Trophoblast cell (in vitro differentiated cells and primary cell): Measurements from ENCODE around the gene PGM1.

Experiments
- DNase-seq, 2 donors: peaks; one replicate each; pipeline ENCODE4 v3.0.0-alpha.2; 2016
- H2AFZ ChIP-seq: 2 replicates; pipeline ENCODE4 v1.6.1; 2013; ENCODE audit warnings: low read length, moderate library complexity, mild to moderate bottlenecking; ENCODE audit not compliant: insufficient read depth, poor library complexity
- H2AK5ac ChIP-seq: 2 replicates; pipeline ENCODE4 v1.6.1; 2013; ENCODE audit warnings: mild to moderate bottlenecking, low read length
- H2BK120ac ChIP-seq: 2 replicates; pipeline ENCODE4 v1.6.1; 2013; ENCODE audit warnings: low read length, mild to moderate bottlenecking, moderate library complexity; ENCODE audit not compliant: insufficient read depth, poor library complexity
- H2BK12ac ChIP-seq: 2 replicates; pipeline ENCODE4 v1.6.1; 2013; ENCODE audit warnings: mild to moderate bottlenecking, low read length, moderate library complexity
- H2BK5ac ChIP-seq: 2 replicates; pipeline ENCODE4 v1.6.1; 2013; ENCODE audit warnings: low read length, low read depth, moderate library complexity, mild to moderate bottlenecking; ENCODE audit not compliant: poor library complexity
- H3K14ac ChIP-seq: 2 replicates; pipeline ENCODE4 v1.6.1; 2013; ENCODE audit warnings: mild to moderate bottlenecking, low read length
- H3K18ac ChIP-seq: 2 replicates; pipeline ENCODE4 v1.6.1; 2013; ENCODE audit warnings: mild to moderate bottlenecking, low read length
- H3K23ac ChIP-seq: 2 replicates; pipeline ENCODE4 v1.6.1; 2013; ENCODE audit warnings: low read length
- H3K27ac ChIP-seq: 2 replicates; pipeline ENCODE4 v1.5.1; 2013; ENCODE audit warnings: low read depth, mild to moderate bottlenecking, inconsistent platforms, low read length, moderate library complexity
- H3K27me3 ChIP-seq: 2 replicates; pipeline ENCODE4 v1.6.1; 2013; ENCODE audit warnings: inconsistent platforms, mild to moderate bottlenecking, low read length, moderate library complexity; ENCODE audit not compliant: insufficient read depth
- H3K36me3 ChIP-seq, 2 experiments: 1 replicate in 1 of 2; 2 replicates in 1 of 2; pipeline ENCODE4 v1.6.1; 2013; ENCODE audit warnings: low read length in 2 of 2, mild to moderate bottlenecking in 2 of 2, moderate library complexity in 1 of 2; ENCODE audit not compliant: insufficient read depth in 2 of 2, control insufficient read depth in 1 of 2
- H3K4ac ChIP-seq: 2 replicates; pipeline ENCODE4 v1.6.1; 2013; ENCODE audit warnings: low read depth, mild to moderate bottlenecking, low read length, moderate library complexity
- H3K4me1 ChIP-seq, 2 experiments: 1 replicate in 1 of 2; 2 replicates in 1 of 2; pipeline ENCODE4 v1.6.1; 2013; ENCODE audit warnings: low read length in 2 of 2, mild to moderate bottlenecking in 2 of 2, moderate library complexity in 1 of 2; ENCODE audit not compliant: insufficient read depth in 2 of 2, control insufficient read depth in 1 of 2
- H3K4me2 ChIP-seq: 2 replicates; pipeline ENCODE4 v1.6.1; 2013; ENCODE audit warnings: inconsistent platforms, mild to moderate bottlenecking, low read length, moderate library complexity
- H3K4me3 ChIP-seq: 2 replicates; pipeline ENCODE4 v1.5.1; 2013; ENCODE audit warnings: mild to moderate bottlenecking, low read depth, low read length, inconsistent platforms
- H3K79me1 ChIP-seq: one replicate; pipeline ENCODE4 v1.6.1; 2013; ENCODE audit warnings: low read length
- H3K79me2 ChIP-seq: 2 replicates; pipeline ENCODE4 v1.6.1; 2013; ENCODE audit warnings: low read length, mild to moderate bottlenecking; ENCODE audit not compliant: control insufficient read depth, insufficient read depth, poor library complexity
- H3K9ac ChIP-seq: 2 replicates; pipeline ENCODE4 v1.6.1; 2013; ENCODE audit warnings: mild to moderate bottlenecking, low read length
- H3K9me3 ChIP-seq: 2 replicates; pipeline ENCODE4 v1.6.1; 2013; ENCODE audit warnings: low read depth, mild to moderate bottlenecking, control low read depth, inconsistent platforms, low read length; ENCODE audit not compliant: insufficient read depth
- H4K12ac ChIP-seq: 2 replicates; pipeline ENCODE4 v1.6.1; 2013; ENCODE audit warnings: low read depth, mild to moderate bottlenecking, low read length, moderate library complexity
- H4K8ac ChIP-seq: 2 replicates; pipeline ENCODE4 v1.6.1; 2013; ENCODE audit warnings: low read depth, mild to moderate bottlenecking, low read length, moderate library complexity
- H4K91ac ChIP-seq: one replicate; pipeline ENCODE4 v1.6.1; 2013; ENCODE audit warnings: low read depth, mild to moderate bottlenecking, low read length, moderate library complexity
- WGBS: extraction: QIAGEN DNeasy Blood & Tissue Kit; methylation state at CpG from one replicate; pipeline ENCODE4 v1.1.7; 2013; ENCODE audit warnings: missing lambda C conversion rate; ENCODE audit not compliant: insufficient read length, insufficient coverage; ENCODE audit errors: extremely low coverage; 5-methylcytosine and 5-hydroxymethylcytosine counted together

The PGM1 gene

DNA sequence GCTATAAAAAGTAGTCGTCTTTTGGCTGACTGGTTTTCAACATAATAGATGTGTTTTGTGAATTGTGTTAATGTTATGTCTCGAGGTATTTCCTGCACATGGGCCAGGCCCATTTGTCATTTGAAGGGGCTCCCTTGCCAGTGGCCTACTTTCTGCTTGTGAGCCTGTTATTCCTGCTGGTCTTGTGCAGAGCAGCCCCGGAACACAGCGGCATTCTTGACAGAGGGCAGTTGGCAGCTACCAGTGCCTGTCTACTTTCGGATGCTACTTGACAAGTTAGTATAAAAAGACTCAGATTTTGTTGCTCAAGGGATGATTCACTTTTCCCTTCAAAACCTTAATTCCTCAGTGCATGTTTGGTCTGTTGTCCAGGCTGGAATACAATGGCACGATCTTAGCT, 28.5 kb downstream of the PGM1 start:
- no peak overlapping the region for H3K14ac ChIP-seq
- H3K79me2 ChIP-seq = no peaks in the 10 kb centered on the region
- WGBS = no CpG with 5 or more reads among the region's 6 CpGs
- no peak overlapping the region for H2BK120ac ChIP-seq
- H3K23ac ChIP-seq = no peak overlapping the region
- no peak overlapping the region for H3K18ac ChIP-seq
- H2BK5ac ChIP-seq = no peak overlapping the region
- H3K9ac ChIP-seq = no peak overlapping the region
- no peak overlapping the region for H3K4ac ChIP-seq
- no peaks in the 10 kb centered on the region for H3K27me3 ChIP-seq
- no peaks in the 10 kb centered on the region for H3K79me1 ChIP-seq
- no peak overlapping the region for H4K8ac ChIP-seq
- H4K12ac ChIP-seq = no peak overlapping the region
- H3K4me3 ChIP-seq = no peak overlapping the region
- H2AFZ ChIP-seq = no peak overlapping the region
- H3K9me3 ChIP-seq = no peaks in the 10 kb centered on the region
- H3K4me1 ChIP-seq = peaks cover 0 to 2% of the 10 kb centered on the region in 2 experiments
- H4K91ac ChIP-seq = no peak overlapping the region
- H2BK12ac ChIP-seq = no peak overlapping the region
- peak in 1 of 2 donors; percentile 22 for DNase-seq
- H3K36me3 ChIP-seq = no peaks in the 10 kb centered on the region
- H3K4me2 ChIP-seq = no peak overlapping the region
- H2AK5ac ChIP-seq = no peak overlapping the region
- no peak overlapping the region for H3K27ac ChIP-seq

DNA sequence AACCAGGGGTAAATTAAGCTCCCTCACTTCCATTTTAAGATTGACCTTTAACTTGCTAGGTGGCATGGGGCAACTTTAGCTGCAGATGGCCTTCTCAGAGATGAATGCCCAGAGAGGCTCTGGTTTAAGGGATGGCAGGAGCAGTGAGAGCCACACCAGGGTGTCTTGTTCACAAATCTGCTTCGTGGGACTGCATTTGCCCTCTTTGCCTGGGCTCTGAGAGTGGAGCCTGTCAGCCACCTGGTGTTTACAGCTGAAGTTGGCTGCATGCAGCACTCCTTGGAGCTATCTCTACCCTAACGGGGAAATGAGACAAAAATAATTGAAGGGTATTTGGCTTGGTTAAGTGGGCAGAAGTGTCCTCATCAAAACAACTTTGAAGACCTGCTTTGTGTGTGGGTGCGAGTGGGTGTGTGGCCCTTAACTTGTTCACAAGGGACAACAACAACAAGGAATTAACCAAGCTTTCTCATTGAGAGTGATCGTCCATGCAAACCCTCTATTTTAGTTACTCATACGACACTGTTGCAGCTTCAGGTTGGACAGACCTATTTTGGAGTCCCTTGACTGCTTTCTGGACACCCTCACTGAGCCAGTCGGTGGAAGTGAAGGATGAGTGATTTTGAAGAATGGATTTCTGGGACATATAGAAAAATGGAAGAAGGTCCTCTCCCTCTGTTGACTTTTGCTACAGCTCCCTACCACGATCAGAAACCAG, 29.8 kb downstream of the PGM1 start:
- no peak overlapping the region for H3K9ac ChIP-seq
- peaks cover 1% of the 10 kb centered on the region for H3K9me3 ChIP-seq
- H2BK120ac ChIP-seq = no peak overlapping the region
- no peak overlapping the region for H3K4ac ChIP-seq
- no peaks in the 10 kb centered on the region for H3K36me3 ChIP-seq
- no peak overlapping the region for H3K18ac ChIP-seq
- DNase-seq = no peak
- H3K27me3 ChIP-seq = no peaks in the 10 kb centered on the region
- H4K8ac ChIP-seq = no peak overlapping the region
- no peak overlapping the region for H3K14ac ChIP-seq
- no peak overlapping the region for H3K4me2 ChIP-seq
- H2AFZ ChIP-seq = no peak overlapping the region
- H3K23ac ChIP-seq = no peak overlapping the region
- H2BK12ac ChIP-seq = no peak overlapping the region
- H4K91ac ChIP-seq = no peak overlapping the region
- peaks cover 0 to 3% of the 10 kb centered on the region in 2 experiments for H3K4me1 ChIP-seq
- H3K27ac ChIP-seq = no peak overlapping the region
- WGBS = no CpG with 5 or more reads among the region's 7 CpGs
- H2AK5ac ChIP-seq = no peak overlapping the region
- no peaks in the 10 kb centered on the region for H3K79me1 ChIP-seq
- no peaks in the 10 kb centered on the region for H3K79me2 ChIP-seq
- no peak overlapping the region for H3K4me3 ChIP-seq
- no peak overlapping the region for H2BK5ac ChIP-seq
- H4K12ac ChIP-seq = no peak overlapping the region

DNA sequence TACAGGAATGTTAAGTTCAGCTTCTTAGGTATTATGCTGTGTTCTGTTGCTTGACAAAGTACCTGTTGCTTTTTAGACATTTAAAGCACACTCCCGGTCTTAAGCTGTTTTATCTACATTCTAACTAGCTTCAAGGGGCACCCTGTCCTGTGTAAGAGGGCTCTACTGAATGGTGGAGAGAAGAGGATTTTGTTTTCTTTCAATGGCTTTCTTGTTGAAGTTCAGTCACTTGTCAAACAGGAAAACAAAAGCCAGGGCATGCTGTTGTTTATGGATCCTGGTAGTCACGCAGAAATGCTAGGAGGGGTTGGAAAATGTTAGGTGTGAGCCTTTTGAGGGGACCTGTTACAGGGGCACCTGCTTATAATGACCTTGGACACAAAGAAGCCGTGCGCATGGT, 30.7 kb downstream of the PGM1 start:
- Histone ChIP-seq H2BK120ac (no peak overlapping the region), H2AFZ (no peak overlapping the region), H3K18ac (no peak overlapping the region), H4K91ac (no peak overlapping the region), H2BK12ac (no peak overlapping the region), H3K36me3 (no peaks in the 10 kb centered on the region), H2BK5ac (no peak overlapping the region), H3K4me2 (no peak overlapping the region), H4K12ac (no peak overlapping the region), H3K23ac (no peak overlapping the region), H3K14ac (no peak overlapping the region), H3K27ac (no peak overlapping the region), H3K4ac (no peak overlapping the region), H3K9ac (no peak overlapping the region), H3K4me3 (no peak overlapping the region), H4K8ac (no peak overlapping the region), H3K4me1 (peaks cover 0 to 6% of the 10 kb centered on the region in 2 experiments), H3K79me1 (no peaks in the 10 kb centered on the region), H3K9me3 (peaks cover 1% of the 10 kb centered on the region), H3K79me2 (no peaks in the 10 kb centered on the region), H2AK5ac (no peak overlapping the region), H3K27me3 (no peaks in the 10 kb centered on the region)
- no peak for DNase-seq
- no CpG with 5 or more reads among the region's 4 CpGs for WGBS

DNA sequence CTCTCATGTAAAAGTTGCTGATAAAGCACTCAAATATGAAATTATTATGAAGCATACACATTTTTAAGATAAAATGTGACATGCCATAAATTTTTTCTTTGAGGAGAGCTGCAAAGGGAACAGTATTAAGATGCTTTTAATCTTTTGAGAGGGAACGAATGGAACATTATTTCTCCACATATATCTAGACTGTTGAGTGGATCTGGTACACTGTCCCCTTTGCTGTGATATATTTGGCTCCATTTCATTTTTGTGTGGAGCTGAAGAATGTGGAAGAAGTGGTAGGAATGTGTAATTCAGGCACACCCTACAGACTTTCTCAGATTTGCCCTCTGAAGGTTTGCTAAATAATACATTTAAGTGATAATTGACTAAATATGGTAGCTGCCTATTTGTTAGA, 31.7 kb downstream of the PGM1 start:
- Histone ChIP-seq H2BK12ac (no peak overlapping the region), H3K9ac (no peak overlapping the region), H4K91ac (no peak overlapping the region), H4K8ac (no peak overlapping the region), H3K27me3 (no peaks in the 10 kb centered on the region), H3K4me1 (peaks cover 0 to 6% of the 10 kb centered on the region in 2 experiments), H4K12ac (no peak overlapping the region), H2BK120ac (no peak overlapping the region), H3K36me3 (no peaks in the 10 kb centered on the region), H3K18ac (no peak overlapping the region), H3K23ac (no peak overlapping the region), H3K27ac (no peak overlapping the region), H3K79me2 (no peaks in the 10 kb centered on the region), H3K4me3 (no peak overlapping the region), H2AK5ac (no peak overlapping the region), H3K4ac (no peak overlapping the region), H2BK5ac (no peak overlapping the region), H3K14ac (no peak overlapping the region), H3K4me2 (no peak overlapping the region), H3K79me1 (no peaks in the 10 kb centered on the region), H2AFZ (no peak overlapping the region), H3K9me3 (peaks cover 1% of the 10 kb centered on the region)
- no CpG with 5 or more reads among the region's 1 CpG for WGBS
- DNase-seq = peak in 1 of 2 donors; percentile 63
